NCI-H1417 treated with DMSO at 0.1 percent for 48 hours (cell line): Measurements from ENCODE around the gene PRUNE2.

Source experiments
- DNase-seq: peaks from one replicate; lab custom pipeline; 2025; lab: John Stamatoyannopoulos, UW

PRUNE2 gene

GRCh38 chr9:76571743-76572146 is 334.2 kb downstream of the PRUNE2 start:
- DNase-seq = no peak

GRCh38 chr9:76571288-76571687 is 334.6 kb downstream of the PRUNE2 start:
- DNase-seq = no peak

GRCh38 chr9:76570826-76571225 is 335.1 kb downstream of the PRUNE2 start:
- DNase-seq = no peak

GRCh38 chr9:76567086-76567485 is 338.8 kb downstream of the PRUNE2 start:
- DNase-seq = no peak

GRCh38 chr9:76564297-76564696 is 341.6 kb downstream of the PRUNE2 start:
- no peak for DNase-seq

GRCh38 chr9:76562511-76562911 is 343.4 kb downstream of the PRUNE2 start:
- no peak for DNase-seq

- DNase-seq = no peak
Observed at GRCh38 chr9:76561900-76562299, 344.0 kb downstream of the PRUNE2 start.
